Measurements from ENCODE around the gene TSPAN18. TPM values are rescaled to one million over a fixed set of nuclear protein-coding genes. Genes with fewer than 3 reads are reported as not detected.

TSPAN18 gene
- total and polyA plus RNA-seq, 10 of the 15 experiments (the other 5 are each of a cell fraction or from before 2014, with no cell fraction given) = 0.02 to 0.77 (median 0.13) TPM; not detected in 1

- in situ Hi-C loops (cut with MboI) = no loop called here
- H3K27me3 ChIP-seq (replicated peaks in 1 of 2; ENCODE audit: control insufficient read depth in 2 of 2, insufficient read depth in 2 of 2, low read length in 1 of 2) = no peaks in the 10 kb centered on the region; a peak in 1 of 4 replicates
- no TSS peak for BruUV-seq (replicated peaks)
- ATAC-seq (no peak), FAIRE-seq (no peak), DNase-seq (ENCODE audit: low read depth, low spot score) (no peak)
- no peaks in the 10 kb centered on the region for H3K36me3 ChIP-seq (ENCODE audit: control insufficient read depth in 2 of 2, insufficient read depth in 2 of 2, low read length in 1 of 2)
- H4K20me1 ChIP-seq (ENCODE audit: control insufficient read depth, insufficient read depth) = no peaks in the 10 kb centered on the region
- H3K4me3 ChIP-seq = no peak overlapping the region
- POLR2A ChIA-PET = no interaction called here
- peaks cover under 1% of the 10 kb centered on the region; the same call in 1 of the 3 replicates for H3K9me3 ChIP-seq (replicated peaks; ENCODE audit: control insufficient read depth, insufficient read depth, low read length)
- H3K9ac ChIP-seq (ENCODE audit: control insufficient read depth, insufficient read depth, low read length) = no peak overlapping the region
- no peaks in the 10 kb centered on the region for H3K4me1 ChIP-seq (ENCODE audit: control insufficient read depth, insufficient read depth, low read length)
- TF ChIP-seq ZBTB40 (IDR thresholded peaks at IDR 0.05; ENCODE audit: borderline replicate concordance) = no peak
- TF ChIP-seq DPF2 (IDR thresholded peaks at IDR 0.05) = no peak
- no peak for TF ChIP-seq PAX8 (IDR thresholded peaks at IDR 0.05)
- no peak for TF ChIP-seq ZBED1 (IDR thresholded peaks at IDR 0.05; ENCODE audit: borderline replicate concordance)
- no peak for TF ChIP-seq SUZ12 (IDR thresholded peaks at IDR 0.05; ENCODE audit: unreplicated experiment)
- no peak for TF ChIP-seq NFYB (IDR thresholded peaks at IDR 0.05; ENCODE audit: insufficient read depth, low read depth, low read length)
- TF ChIP-seq MAX (IDR thresholded peaks at IDR 0.05; ENCODE audit: low read depth, low read length) = no peak
- TF ChIP-seq PKNOX1 (IDR thresholded peaks at IDR 0.05) = no peak
- TF ChIP-seq NFYA (IDR thresholded peaks at IDR 0.05; ENCODE audit: borderline replicate concordance, low read depth, low read length) = no peak
- TF ChIP-seq POLR2AphosphoS5 (IDR thresholded peaks at IDR 0.05; ENCODE audit: low read length) = no peak
- TF ChIP-seq CBFB (IDR thresholded peaks at IDR 0.05; ENCODE audit: low read depth) = no peak
- TF ChIP-seq BCL11A (IDR thresholded peaks at IDR 0.05; ENCODE audit: low read depth, low read length) = no peak
- TF ChIP-seq MLLT1 (IDR thresholded peaks at IDR 0.05) = no peak
- RAD21 ChIA-PET (ENCODE audit: unreplicated experiment) = no interaction called here
- SMC1A ChIA-PET (ENCODE audit: uncharacterized antibody, unreplicated experiment) = no interaction called here
- WGBS (ENCODE audit: insufficient coverage, insufficient replicate concordance, low lambda C conversion rate, missing lambda C conversion rate) = 14% methylated on average over 5 of the region's 5 CpGs
- H3K27ac ChIP-seq (ENCODE audit: control insufficient read depth, insufficient read depth) = no peak overlapping the region
- H3K4me2 ChIP-seq (ENCODE audit: control insufficient read depth, insufficient read depth) = no peak overlapping the region
- H2AFZ ChIP-seq (ENCODE audit: control insufficient read depth, low read depth, low read length) = no peak overlapping the region
- CTCF ChIA-PET = interaction anchor here (0.6 kb wide), 1 partner anchor 173 kb away, joined by 4 read pairs; no protein-coding TSS in a partner anchor
- no peaks in the 10 kb centered on the region for H3K79me2 ChIP-seq (ENCODE audit: control insufficient read depth, insufficient read depth, low read length)
- intact Hi-C loops (cut with micrococcal nuclease; ENCODE audit: unreplicated experiment) = no loop called here
These were observed 115.5 kb downstream of the TSPAN18 start for GRCh38 chr11:44842220-44842619.
